ACC112 (cell line): ENCODE measurements around the gene SPRYD3.

Experiments
- H2AFZ ChIP-seq: fragments of 200-600 bp; sonication (generic); one replicate; pipeline ENCODE4 v1.6.0; 2017; ENCODE audit warnings: antibody characterized with exemption, low read length; ENCODE audit not compliant: unreplicated experiment
- H3K27ac ChIP-seq: fragments of 200-600 bp; sonication (generic); 2 replicates; pipeline ENCODE4 v1.5.1; 2014; ENCODE audit warnings: low read depth, mild to moderate bottlenecking, antibody characterized with exemption, low read length, moderate library complexity
- H3K27me3 ChIP-seq: fragments of 200-600 bp; sonication (generic); 2 replicates; pipeline ENCODE4 v1.6.1; 2014; ENCODE audit warnings: mild to moderate bottlenecking, antibody characterized with exemption, low read length, moderate library complexity, mixed read lengths; ENCODE audit not compliant: insufficient read depth
- H3K36me3 ChIP-seq: fragments of 200-600 bp; sonication (generic); 2 replicates; pipeline ENCODE4 v1.6.1; 2016; ENCODE audit warnings: mild to moderate bottlenecking, antibody characterized with exemption, low read length, moderate library complexity, mixed read lengths; ENCODE audit not compliant: insufficient read depth
- H3K4me1 ChIP-seq: fragments of 200-600 bp; sonication (generic); one replicate; pipeline ENCODE4 v1.6.1; 2016; ENCODE audit warnings: low read length, mixed read lengths; ENCODE audit not compliant: insufficient read depth, unreplicated experiment, control insufficient read depth
- H3K4me3 ChIP-seq: fragments of 200-600 bp; sonication (generic); 2 replicates; pipeline ENCODE4 v1.5.1; 2014; ENCODE audit warnings: mild to moderate bottlenecking, low read depth, low read length
- H3K79me2 ChIP-seq: fragments of 200-600 bp; sonication (generic); one replicate; pipeline ENCODE4 v1.6.0; 2016; ENCODE audit warnings: low read length; ENCODE audit not compliant: control insufficient read depth, unreplicated experiment, insufficient read depth

SPRYD3 gene

GRCh38 chr12:53062011-53062961 is 16.9 kb downstream of the SPRYD3 start:
- Histone ChIP-seq H2AFZ (no peak overlapping the region), H3K36me3 (peaks cover 18% of the 10 kb centered on the region; the same call in 1 of the 2 replicates), H3K27me3 (no peaks in the 10 kb centered on the region), H3K4me1 (peaks cover 45% of the 10 kb centered on the region), H3K4me3 (no peak overlapping the region), H3K27ac (peak overlapping the region; percentile 17; the same call in 1 of the 2 replicates), H3K79me2 (no peaks in the 10 kb centered on the region)

- no peak overlapping the region for H3K4me3 ChIP-seq
- peaks cover 37% of the 10 kb centered on the region for H3K4me1 ChIP-seq
- H3K27ac ChIP-seq: no peak overlapping the region
- peaks cover 19% of the 10 kb centered on the region for H3K36me3 ChIP-seq
- H2AFZ ChIP-seq: no peak overlapping the region
- H3K27me3 ChIP-seq: no peaks in the 10 kb centered on the region
- H3K79me2 ChIP-seq: no peaks in the 10 kb centered on the region
Measured at GRCh38 chr12:53061404-53062010, 17.7 kb downstream of the SPRYD3 start.

GRCh38 chr12:53060721-53061276 is 18.4 kb downstream of the SPRYD3 start:
- H3K27ac ChIP-seq: no peak overlapping the region
- H3K27me3 ChIP-seq: no peaks in the 10 kb centered on the region
- peaks cover 20% of the 10 kb centered on the region for H3K36me3 ChIP-seq
- no peak overlapping the region for H3K4me3 ChIP-seq
- no peak overlapping the region for H2AFZ ChIP-seq
- H3K79me2 ChIP-seq: no peaks in the 10 kb centered on the region
- peaks cover 32% of the 10 kb centered on the region for H3K4me1 ChIP-seq

- peaks cover 30% of the 10 kb centered on the region for H3K4me1 ChIP-seq
- no peaks in the 10 kb centered on the region for H3K79me2 ChIP-seq
- H3K4me3 ChIP-seq: no peak overlapping the region
- H3K27me3 ChIP-seq: no peaks in the 10 kb centered on the region
- H2AFZ ChIP-seq: no peak overlapping the region
- H3K36me3 ChIP-seq: peaks cover 26% of the 10 kb centered on the region
- H3K27ac ChIP-seq: no peak overlapping the region
Measured at GRCh38 chr12:53060064-53060720, 19.0 kb downstream of the SPRYD3 start.

- H3K4me3 ChIP-seq: no peak overlapping the region
- peaks cover 24% of the 10 kb centered on the region for H3K4me1 ChIP-seq
- H2AFZ ChIP-seq: no peak overlapping the region
- H3K27me3 ChIP-seq: no peaks in the 10 kb centered on the region
- no peak overlapping the region for H3K27ac ChIP-seq
- peaks cover 29% of the 10 kb centered on the region for H3K36me3 ChIP-seq
- H3K79me2 ChIP-seq: no peaks in the 10 kb centered on the region
Measured at GRCh38 chr12:53059434-53060063, 19.6 kb downstream of the SPRYD3 start.

- Histone ChIP-seq H3K36me3 (peaks cover 33% of the 10 kb centered on the region), H2AFZ (no peak overlapping the region), H3K4me3 (no peak overlapping the region), H3K27me3 (no peaks in the 10 kb centered on the region), H3K79me2 (no peaks in the 10 kb centered on the region), H3K4me1 (peaks cover 23% of the 10 kb centered on the region), H3K27ac (no peak overlapping the region)
Measured at GRCh38 chr12:53058674-53059433, 20.3 kb downstream of the SPRYD3 start.

GRCh38 chr12:53057816-53058500 is 21.2 kb downstream of the SPRYD3 start:
- Histone ChIP-seq H3K4me1 (peaks cover 24% of the 10 kb centered on the region), H3K27ac (no peak overlapping the region), H3K4me3 (no peak overlapping the region), H2AFZ (no peak overlapping the region), H3K79me2 (peaks cover under 1% of the 10 kb centered on the region), H3K36me3 (peaks cover 37% of the 10 kb centered on the region), H3K27me3 (no peaks in the 10 kb centered on the region)

- Histone ChIP-seq H3K27me3 (no peaks in the 10 kb centered on the region), H2AFZ (no peak overlapping the region), H3K4me1 (peaks cover 23% of the 10 kb centered on the region), H3K36me3 (peaks cover 36% of the 10 kb centered on the region), H3K79me2 (peaks cover 8% of the 10 kb centered on the region), H3K27ac (no peak overlapping the region), H3K4me3 (no peak overlapping the region)
Measured at GRCh38 chr12:53056901-53057300, 22.3 kb downstream of the SPRYD3 start.

GRCh38 chr12:53056296-53056695 is 22.9 kb downstream of the SPRYD3 start:
- H3K4me1 ChIP-seq: peaks cover 29% of the 10 kb centered on the region
- H3K27me3 ChIP-seq: no peaks in the 10 kb centered on the region
- no peak overlapping the region for H3K27ac ChIP-seq
- no peak overlapping the region for H2AFZ ChIP-seq
- H3K36me3 ChIP-seq: peaks cover 34% of the 10 kb centered on the region
- no peak overlapping the region for H3K4me3 ChIP-seq
- H3K79me2 ChIP-seq: peaks cover 14% of the 10 kb centered on the region
